Upper lobe of right lung (tissue), 1 donor: Measurements from ENCODE around the gene BNIP3. TPM values are rescaled to one million over a fixed set of nuclear protein-coding genes. Genes with fewer than 3 reads are reported as not detected.
A peak's percentile ranks its signal among the peaks of the same experiment; 100 is the strongest.

Experiments
- ATAC-seq: fragments of 200-7000 bp; cut with Tn5 transposase; one replicate; pipeline ENCODE4 v1.9.1; 2020; ENCODE audit warnings: mild to moderate bottlenecking, moderate library complexity
- DNase-seq: peaks from one replicate; pipeline ENCODE4 v3.0.0-alpha.2; 2020
- H3K27ac ChIP-seq: fragments of 200-600 bp; one replicate; pipeline ENCODE4 v1.8.0; 2022
- H3K27me3 ChIP-seq: fragments of 200-600 bp; one replicate; pipeline ENCODE4 v1.8.0; 2022; ENCODE audit warnings: mild to moderate bottlenecking
- H3K36me3 ChIP-seq: fragments of 200-600 bp; one replicate; pipeline ENCODE4 v1.8.0; 2022
- H3K4me1 ChIP-seq: fragments of 200-600 bp; one replicate; pipeline ENCODE4 v1.8.0; 2022
- H3K4me3 ChIP-seq: fragments of 200-600 bp; one replicate; pipeline ENCODE4 v1.8.0; 2022; ENCODE audit warnings: mild to moderate bottlenecking
- H3K9me3 ChIP-seq: fragments of 200-600 bp; one replicate; pipeline ENCODE4 v1.8.0; 2022
- intact Hi-C: fragments of 100-400 bp; cut with DNase I; formaldehyde crosslinking; loops from one replicate; pipeline ENCODE4 v1.11.0; 2022
- total RNA-seq: library from RNA; stranded (reverse); fragmentation: NEBNext Ultra II Directional; extraction: Animal tissue kit (Norgen Biotek cat#: 25700); gene quantifications from one replicate; pipeline ENCODE4 v1.2.1, GENCODE V29; 2021
- TF ChIP-seq, protein P1 (sequence below): fragments of 200-600 bp; IDR thresholded peaks from one replicate; pipeline ENCODE4 v1.8.0; 2022; ENCODE audit warnings: antibody characterized with exemption
- donor health status: DM: no; HTN: yes; CAD: no; lungs with severe emphysema.

Gene BNIP3
- total RNA-seq, 1 donor from 2014 or later: 38.2 TPM

DNA sequence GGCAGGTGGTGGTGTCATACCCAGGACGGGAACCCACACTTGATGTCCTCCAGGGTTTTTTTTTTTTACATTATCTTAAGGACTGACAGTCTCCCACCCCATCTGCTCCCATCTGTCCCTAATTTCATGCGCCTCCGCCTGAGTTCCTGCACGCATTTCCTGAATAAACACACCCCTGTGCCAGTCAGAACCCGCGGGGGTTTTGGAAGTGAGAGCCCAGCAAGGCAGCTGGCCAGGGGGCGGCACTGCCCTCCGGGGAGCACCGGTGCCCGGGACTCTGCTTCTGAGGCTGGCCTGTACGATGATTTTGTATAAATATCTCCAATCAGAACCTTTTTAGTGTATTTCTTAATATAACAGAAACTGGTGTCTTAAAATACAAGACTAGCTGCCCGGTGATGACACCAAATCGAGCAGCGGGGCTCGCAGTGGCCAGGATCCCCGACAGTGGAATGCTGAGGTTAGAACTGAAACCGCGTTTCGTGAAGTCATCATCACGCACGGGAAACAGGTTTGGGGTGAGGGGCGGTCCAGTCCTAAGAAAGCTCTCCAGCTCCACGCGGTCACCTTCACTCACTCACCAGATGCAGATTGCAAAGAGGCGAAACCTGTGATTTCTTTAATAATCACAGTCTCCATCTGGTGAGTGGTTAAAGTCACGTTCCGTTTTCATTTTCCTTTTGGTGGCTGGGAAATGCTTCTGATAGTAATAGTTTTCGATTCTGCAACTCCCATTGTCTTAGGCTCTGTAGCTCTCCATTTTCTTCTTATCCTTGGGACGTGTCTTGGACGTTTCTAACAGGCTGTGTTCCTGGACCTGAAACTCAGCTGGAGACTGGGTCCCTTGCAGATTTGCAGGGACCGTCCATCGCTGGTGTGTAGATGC lies 19.7 kb downstream of the BNIP3 start:
- Histone ChIP-seq H3K9me3 (no peaks in the 10 kb centered on the region), H3K27ac (no peak overlapping the region), H3K4me1 (no peaks in the 10 kb centered on the region), H3K4me3 (no peak overlapping the region), H3K27me3 (no peaks in the 10 kb centered on the region), H3K36me3 (peaks cover 7% of the 10 kb centered on the region)
- no peak for ATAC-seq
- TF ChIP-seq, protein P1, sequence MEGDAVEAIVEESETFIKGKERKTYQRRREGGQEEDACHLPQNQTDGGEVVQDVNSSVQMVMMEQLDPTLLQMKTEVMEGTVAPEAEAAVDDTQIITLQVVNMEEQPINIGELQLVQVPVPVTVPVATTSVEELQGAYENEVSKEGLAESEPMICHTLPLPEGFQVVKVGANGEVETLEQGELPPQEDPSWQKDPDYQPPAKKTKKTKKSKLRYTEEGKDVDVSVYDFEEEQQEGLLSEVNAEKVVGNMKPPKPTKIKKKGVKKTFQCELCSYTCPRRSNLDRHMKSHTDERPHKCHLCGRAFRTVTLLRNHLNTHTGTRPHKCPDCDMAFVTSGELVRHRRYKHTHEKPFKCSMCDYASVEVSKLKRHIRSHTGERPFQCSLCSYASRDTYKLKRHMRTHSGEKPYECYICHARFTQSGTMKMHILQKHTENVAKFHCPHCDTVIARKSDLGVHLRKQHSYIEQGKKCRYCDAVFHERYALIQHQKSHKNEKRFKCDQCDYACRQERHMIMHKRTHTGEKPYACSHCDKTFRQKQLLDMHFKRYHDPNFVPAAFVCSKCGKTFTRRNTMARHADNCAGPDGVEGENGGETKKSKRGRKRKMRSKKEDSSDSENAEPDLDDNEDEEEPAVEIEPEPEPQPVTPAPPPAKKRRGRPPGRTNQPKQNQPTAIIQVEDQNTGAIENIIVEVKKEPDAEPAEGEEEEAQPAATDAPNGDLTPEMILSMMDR: no peak
- intact Hi-C loops: no loop called here
- peak; percentile 62 for DNase-seq

DNA sequence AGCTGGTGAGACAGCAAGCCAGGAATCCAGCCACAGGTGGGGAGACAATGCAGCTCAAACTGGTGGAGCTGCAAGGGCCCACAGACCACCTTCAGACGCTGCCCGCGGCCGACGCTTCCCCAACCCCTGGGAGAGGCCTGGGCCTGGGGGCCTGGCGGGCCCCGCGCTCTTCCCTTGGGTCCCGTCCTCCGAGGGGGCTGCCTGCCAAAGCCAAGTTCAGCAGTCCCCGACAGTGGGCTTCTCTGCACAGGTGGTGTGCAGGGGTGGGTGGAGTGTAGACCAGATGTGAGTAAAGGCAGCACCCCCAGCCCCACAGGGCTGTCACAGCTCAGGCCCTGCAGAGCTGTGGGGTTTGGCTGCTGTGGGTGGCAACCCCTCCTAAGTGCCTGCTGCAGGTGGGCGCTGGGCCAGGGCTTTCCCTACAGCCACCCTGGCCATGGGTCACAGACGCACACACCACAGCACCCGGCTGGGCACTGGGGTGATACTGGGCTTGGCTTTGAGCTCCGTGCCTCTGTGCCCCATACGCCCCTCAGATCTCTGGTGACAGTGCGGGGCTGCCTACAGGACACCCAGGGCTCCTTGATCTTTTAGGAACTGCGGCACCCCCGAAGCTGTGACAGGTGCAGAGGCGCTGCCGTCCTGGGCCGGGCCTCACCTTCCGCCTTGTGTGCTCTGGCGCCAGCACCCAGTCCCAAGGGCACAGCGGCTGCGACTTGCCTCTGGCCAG lies 20.5 kb downstream of the BNIP3 start:
- Histone ChIP-seq H3K27ac (no peak overlapping the region), H3K9me3 (no peaks in the 10 kb centered on the region), H3K27me3 (no peaks in the 10 kb centered on the region), H3K4me3 (no peak overlapping the region), H3K36me3 (peaks cover 15% of the 10 kb centered on the region), H3K4me1 (no peaks in the 10 kb centered on the region)
- DNase-seq (peak; percentile 58), ATAC-seq (peak; percentile 49)
- TF ChIP-seq, protein P1: no peak
- intact Hi-C loops: no loop called here

DNA sequence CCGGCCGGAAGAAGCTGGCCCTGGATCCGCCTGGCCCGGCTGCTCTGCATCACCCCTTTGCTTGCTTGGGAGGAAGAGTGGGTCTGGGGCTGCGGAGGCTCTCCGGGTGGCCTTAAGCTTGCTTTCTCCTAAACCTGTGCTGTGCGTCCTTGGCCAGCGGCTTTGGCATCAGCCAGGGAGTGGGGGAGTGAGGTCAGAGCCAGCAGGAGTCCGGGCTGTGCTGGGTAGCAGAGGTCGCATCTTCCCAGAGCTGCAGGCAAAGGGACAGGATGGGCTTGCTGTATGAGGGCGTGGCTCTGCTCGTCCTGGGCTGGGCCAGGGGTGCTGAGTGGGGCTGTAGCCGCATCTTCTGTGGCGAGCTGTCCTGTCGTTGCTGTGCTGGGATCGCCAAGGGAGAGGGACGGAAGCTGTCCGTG lies 21.1 kb downstream of the BNIP3 start:
- no peaks in the 10 kb centered on the region for H3K27me3 ChIP-seq
- H3K9me3 ChIP-seq: no peaks in the 10 kb centered on the region
- no peaks in the 10 kb centered on the region for H3K4me1 ChIP-seq
- H3K36me3 ChIP-seq: peaks cover 17% of the 10 kb centered on the region
- no peak overlapping the region for H3K4me3 ChIP-seq
- H3K27ac ChIP-seq: no peak overlapping the region
- peak; percentile 57 for DNase-seq
- ATAC-seq: peak; percentile 6
- intact Hi-C loops: no loop called here
- TF ChIP-seq, protein P1: no peak

DNA sequence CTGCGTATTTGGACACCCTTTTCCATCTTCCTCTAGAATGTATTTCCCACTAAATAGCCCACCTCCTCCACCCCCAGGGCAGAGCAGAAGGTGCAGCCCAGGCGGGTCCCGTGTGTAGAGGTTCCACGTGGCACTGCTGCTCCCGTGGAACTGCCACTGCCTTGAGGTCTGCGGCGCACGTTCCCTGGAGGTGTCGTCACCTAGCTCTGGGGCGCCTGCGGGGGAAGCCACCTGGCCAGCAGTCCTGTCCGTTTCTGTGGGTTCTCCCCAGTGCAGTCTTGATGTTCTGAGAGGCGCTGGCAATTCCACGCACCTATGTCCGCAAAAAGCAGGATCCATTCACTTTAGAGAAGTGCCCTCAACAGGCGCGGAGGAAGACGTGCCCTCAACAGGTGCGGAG lies 21.9 kb downstream of the BNIP3 start:
- Histone ChIP-seq H3K27me3 (no peaks in the 10 kb centered on the region), H3K36me3 (peaks cover 20% of the 10 kb centered on the region), H3K27ac (no peak overlapping the region), H3K9me3 (no peaks in the 10 kb centered on the region), H3K4me3 (no peak overlapping the region), H3K4me1 (no peaks in the 10 kb centered on the region)
- intact Hi-C loops: no loop called here
- TF ChIP-seq, protein P1: no peak
- ATAC-seq (no peak), DNase-seq (peak; percentile 56)

DNA sequence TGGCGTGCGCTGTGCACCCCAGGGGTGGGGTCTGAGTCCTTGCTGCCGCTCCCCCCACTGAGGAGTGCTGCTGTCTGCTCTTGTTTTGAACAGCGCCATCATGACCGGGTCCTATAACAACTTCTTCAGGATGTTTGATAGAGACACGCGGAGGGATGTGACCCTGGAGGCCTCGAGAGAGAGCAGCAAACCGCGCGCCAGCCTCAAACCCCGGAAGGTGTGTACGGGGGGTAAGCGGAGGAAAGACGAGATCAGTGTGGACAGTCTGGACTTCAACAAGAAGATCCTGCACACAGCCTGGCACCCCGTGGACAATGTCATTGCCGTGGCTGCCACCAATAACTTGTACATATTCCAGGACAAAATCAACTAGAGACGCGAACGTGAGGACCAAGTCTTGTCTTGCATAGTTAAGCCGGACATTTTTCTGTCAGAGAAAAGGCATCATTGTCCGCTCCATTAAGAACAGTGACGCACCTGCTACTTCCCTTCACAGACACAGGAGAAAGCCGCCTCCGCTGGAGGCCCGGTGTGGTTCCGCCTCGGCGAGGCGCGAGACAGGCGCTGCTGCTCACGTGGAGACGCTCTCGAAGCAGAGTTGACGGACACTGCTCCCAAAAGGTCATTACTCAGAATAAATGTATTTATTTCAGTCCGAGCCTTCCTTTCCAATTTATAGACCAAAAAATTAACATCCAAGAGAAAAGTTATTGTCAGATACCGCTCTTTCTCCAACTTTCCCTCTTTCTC lies 26.0 kb downstream of the BNIP3 start:
- TF ChIP-seq, protein P1: no peak
- intact Hi-C loops: no loop called here
- no peak overlapping the region for H3K27ac ChIP-seq
- H3K27me3 ChIP-seq: no peaks in the 10 kb centered on the region
- no peak for ATAC-seq
- H3K36me3 ChIP-seq: peaks cover 42% of the 10 kb centered on the region
- no peaks in the 10 kb centered on the region for H3K4me1 ChIP-seq
- peak; percentile 62 for DNase-seq
- no peaks in the 10 kb centered on the region for H3K9me3 ChIP-seq
- H3K4me3 ChIP-seq: no peak overlapping the region
